HepG2 (cell line): ENCODE data around the gene SLC35B4. TPM values are rescaled to one million over a fixed set of nuclear protein-coding genes. Genes with fewer than 3 reads are reported as not detected.

Experiments
- ATF7 ChIP-seq, 2 experiments: fragments of 450-650 bp in 1 of 2; sonication (generic) in 1 of 2; formaldehyde crosslinking in 1 of 2; IDR thresholded peaks; 2 replicates each; pipeline versions ENCODE4 v1.4.0 to v1.6.1; 2016 to 2020; ENCODE audit warnings: antibody characterized with exemption in 1 of 2, mild to moderate bottlenecking in 1 of 2, missing genetic modification reagents in 1 of 2
- GMEB2 ChIP-seq: IDR thresholded peaks from 2 replicates; pipeline ENCODE4 v1.6.1; 2016; ENCODE audit warnings: missing biosample characterization, missing genetic modification reagents, low read depth
- HNRNPUL1 ChIP-seq: fragments of 200-400 bp; formaldehyde crosslinking; IDR thresholded peaks from 2 replicates; pipeline ENCODE4 v1.6.1; 2017; ENCODE audit warnings: low read depth, mild to moderate bottlenecking, low read length, moderate library complexity
- KLF13 ChIP-seq: sonication (generic); formaldehyde crosslinking; IDR thresholded peaks from 2 replicates; pipeline ENCODE4 v1.4.0; 2020; ENCODE audit warnings: mild to moderate bottlenecking, missing genetic modification reagents
- KLF6 ChIP-seq: IDR thresholded peaks from 2 replicates; pipeline ENCODE4 v1.8.0; 2016; ENCODE audit warnings: missing biosample characterization, missing genetic modification reagents
- MXD4 ChIP-seq: IDR thresholded peaks from 2 replicates; pipeline ENCODE4 v1.6.1; 2016; ENCODE audit warnings: mild to moderate bottlenecking, missing biosample characterization, missing genetic modification reagents
- NR2F1 ChIP-seq, 2 experiments: fragments of 450-650 bp in 1 of 2; formaldehyde crosslinking in 1 of 2; IDR thresholded peaks; 2 replicates each; pipeline versions ENCODE4 v1.5.0 to v1.6.1; 2016 to 2020; ENCODE audit warnings: mild to moderate bottlenecking in 1 of 2, missing compliant biosample characterization in 1 of 2, missing genetic modification reagents in 1 of 2, moderate library complexity in 1 of 2
- PCBP1 ChIP-seq: fragments of 200-400 bp; formaldehyde crosslinking; IDR thresholded peaks from 2 replicates; pipeline ENCODE4 v1.6.1; 2017; ENCODE audit warnings: mild to moderate bottlenecking, low read depth, low read length, borderline replicate concordance
- RELA ChIP-seq: sonication (generic); formaldehyde crosslinking; IDR thresholded peaks from 2 replicates; pipeline ENCODE4 v1.4.0; 2020; ENCODE audit warnings: missing genetic modification reagents
- RFX1 ChIP-seq: fragments of 450-650 bp; IDR thresholded peaks from 2 replicates; pipeline ENCODE4 v1.6.1; 2017
- RFXAP ChIP-seq: sonication (generic); formaldehyde crosslinking; IDR thresholded peaks from 2 replicates; pipeline ENCODE4 v1.4.0; 2020; ENCODE audit warnings: missing genetic modification reagents, borderline replicate concordance
- RORA ChIP-seq: sonication (generic); formaldehyde crosslinking; IDR thresholded peaks from 2 replicates; pipeline ENCODE4 v1.5.0; 2020; ENCODE audit warnings: mild to moderate bottlenecking, missing genetic modification reagents, moderate library complexity
- SAFB2 ChIP-seq: sonication (generic); formaldehyde crosslinking; IDR thresholded peaks from 2 replicates; pipeline ENCODE4 v1.5.1; 2020; ENCODE audit warnings: missing genetic modification reagents, low read depth, mild to moderate bottlenecking, borderline replicate concordance
- SNAPC4 ChIP-seq: sonication (generic); formaldehyde crosslinking; IDR thresholded peaks from 2 replicates; pipeline ENCODE4 v1.4.0; 2020; ENCODE audit warnings: mild to moderate bottlenecking, missing genetic modification reagents
- SP2 ChIP-seq: sonication (generic); formaldehyde crosslinking; IDR thresholded peaks from 2 replicates; pipeline ENCODE4 v1.5.1; 2020; ENCODE audit warnings: mild to moderate bottlenecking, missing genetic modification reagents
- THAP11 ChIP-seq: IDR thresholded peaks from 2 replicates; pipeline ENCODE4 v1.6.1; 2016; ENCODE audit warnings: missing biosample characterization, missing genetic modification reagents
- ZNF121 ChIP-seq: sonication (generic); formaldehyde crosslinking; IDR thresholded peaks from 2 replicates; pipeline ENCODE4 v1.5.0; 2020; ENCODE audit warnings: mild to moderate bottlenecking, missing genetic modification reagents
- ZNF17 ChIP-seq: sonication (generic); formaldehyde crosslinking; IDR thresholded peaks from 2 replicates; pipeline ENCODE4 v1.5.0; 2020; ENCODE audit warnings: mild to moderate bottlenecking, missing genetic modification reagents
- ZNF20 ChIP-seq: sonication (generic); formaldehyde crosslinking; IDR thresholded peaks from 2 replicates; pipeline ENCODE4 v1.4.0; 2020; ENCODE audit warnings: mild to moderate bottlenecking, moderate library complexity, missing genetic modification reagents
- ZNF224 ChIP-seq: sonication (generic); formaldehyde crosslinking; IDR thresholded peaks from 2 replicates; pipeline ENCODE4 v1.5.0; 2020; ENCODE audit warnings: mild to moderate bottlenecking, missing genetic modification reagents
- ZNF256 ChIP-seq: sonication (generic); formaldehyde crosslinking; conservative IDR thresholded peaks from 2 replicates; pipeline ENCODE4 v1.4.0; 2020; ENCODE audit warnings: missing genetic modification reagents
- ZNF33B ChIP-seq: sonication (generic); formaldehyde crosslinking; IDR thresholded peaks from 2 replicates; pipeline ENCODE4 v1.5.1; 2020; ENCODE audit warnings: mild to moderate bottlenecking, missing genetic modification reagents
- ZNF441 ChIP-seq: sonication (generic); formaldehyde crosslinking; IDR thresholded peaks from 2 replicates; pipeline ENCODE4 v1.7.0; 2021; ENCODE audit warnings: missing genetic modification reagents, borderline replicate concordance
- ZNF501 ChIP-seq: sonication (generic); formaldehyde crosslinking; IDR thresholded peaks from 2 replicates; pipeline ENCODE4 v1.5.1; 2020; ENCODE audit warnings: mild to moderate bottlenecking, moderate library complexity, missing genetic modification reagents
- ZNF629 ChIP-seq: sonication (generic); formaldehyde crosslinking; conservative IDR thresholded peaks from 2 replicates; pipeline ENCODE4 v1.5.0; 2020; ENCODE audit warnings: missing genetic modification reagents
- ZNF670 ChIP-seq: sonication (generic); formaldehyde crosslinking; IDR thresholded peaks from 2 replicates; pipeline ENCODE4 v1.8.0; 2022; ENCODE audit warnings: mild to moderate bottlenecking, missing genetic modification reagents, borderline replicate concordance
- polyA plus RNA-seq, 8 experiments: library from polyadenylated mRNA; depleted of rRNA in 3 of 8; stranded (reverse) in 7 of 8; unstranded in 1 of 8; fragments of >200 nt; fragmentation: Illumina TruSeq in 4 of 8; extraction: Trizol in 4 of 8; gene quantifications; 2 replicates each; pipeline versions ENCODE4 v1.2.1 to v1.2.3, GENCODE V29; 2011 to 2016; ENCODE audit warnings: low read depth in 4 of 8, missing spikeins in 1 of 8, mixed read lengths in 1 of 8; ENCODE audit not compliant: insufficient read depth in 1 of 8
- total RNA-seq, 5 experiments: library from RNA; depleted of rRNA; stranded (reverse); fragments of >200 nt; fragmentation: Illumina TruSeq; extraction: Trizol; gene quantifications; 2 replicates each; pipeline ENCODE4 v1.2.3, GENCODE V29; 2016; ENCODE audit warnings: low read depth in 1 of 5

The SLC35B4 gene
- total and polyA plus RNA-seq, 2 of the 13 experiments (the other 11 are each of a cell fraction or from before 2014, with no cell fraction given): 17.1 to 17.8 TPM

GRCh38 chr7:134293002-134293740, 23.6 kb downstream of the SLC35B4 start (continued):
- TF ChIP-seq SNAPC4 (CRISPR knock-in tag) (no peak), HNRNPUL1 (no peak), PCBP1 (no peak), ZNF441 (no peak), KLF13 (CRISPR knock-in tag) (no peak), ATF7 (IDR thresholded peaks at IDR 0.05) (no peak), ATF7 (CRISPR knock-in tag; IDR thresholded peaks at IDR 0.05) (no peak), ZNF224 (no peak), THAP11 (CRISPR knock-in tag) (peak; percentile 73), ZNF20 (no peak), RELA (CRISPR knock-in tag) (no peak), ZNF121 (CRISPR knock-in tag) (no peak), ZNF33B (CRISPR knock-in tag) (no peak), GMEB2 (CRISPR knock-in tag) (no peak), ZNF17 (CRISPR knock-in tag) (no peak), ZNF501 (CRISPR knock-in tag) (no peak), ZNF256 (no peak), ZNF670 (no peak), ZNF629 (CRISPR knock-in tag) (peak; percentile 32; the same call in 1 of the 2 replicates), RORA (CRISPR knock-in tag) (no peak), RFXAP (no peak), SP2 (CRISPR knock-in tag) (no peak), MXD4 (CRISPR knock-in tag) (no peak), SAFB2 (CRISPR knock-in tag) (no peak), NR2F1 (CRISPR knock-in tag; IDR thresholded peaks at IDR 0.05) (peak in 1 of 2 experiments; percentile 68; a peak in 2 of 4 replicates), KLF6 (CRISPR knock-in tag) (no peak), RFX1 (no peak)
